Stimulated activated naive CD8-positive, alpha-beta T cell treated with anti-CD3 and anti-CD28 coated beads, Interleukin-15, Interleukin-2, amounts not matched to agents 100 ng/mL and 50 ng/mL, for 24 hours (primary cell): ENCODE results near the gene PGLYRP2.

Experiments
- H3K27ac Mint-ChIP-seq: one replicate; pipeline ENCODE4 v1.8.0; 2021; ENCODE audit warnings: mild to moderate bottlenecking, mixed read lengths
- H3K27me3 Mint-ChIP-seq: one replicate; pipeline ENCODE4 v1.8.0; 2021; ENCODE audit warnings: mixed read lengths
- H3K36me3 Mint-ChIP-seq: one replicate; pipeline ENCODE4 v1.8.0; 2021; ENCODE audit warnings: low read depth, mixed read lengths
- H3K4me1 Mint-ChIP-seq: one replicate; pipeline ENCODE4 v1.8.0; 2021; ENCODE audit warnings: low read depth, mixed read lengths
- H3K4me3 Mint-ChIP-seq: one replicate; pipeline ENCODE4 v1.8.0; 2021; ENCODE audit warnings: mild to moderate bottlenecking, mixed read lengths
- H3K9me3 Mint-ChIP-seq: one replicate; pipeline ENCODE4 v1.8.0; 2021; ENCODE audit warnings: mixed read lengths

The PGLYRP2 gene

DNA sequence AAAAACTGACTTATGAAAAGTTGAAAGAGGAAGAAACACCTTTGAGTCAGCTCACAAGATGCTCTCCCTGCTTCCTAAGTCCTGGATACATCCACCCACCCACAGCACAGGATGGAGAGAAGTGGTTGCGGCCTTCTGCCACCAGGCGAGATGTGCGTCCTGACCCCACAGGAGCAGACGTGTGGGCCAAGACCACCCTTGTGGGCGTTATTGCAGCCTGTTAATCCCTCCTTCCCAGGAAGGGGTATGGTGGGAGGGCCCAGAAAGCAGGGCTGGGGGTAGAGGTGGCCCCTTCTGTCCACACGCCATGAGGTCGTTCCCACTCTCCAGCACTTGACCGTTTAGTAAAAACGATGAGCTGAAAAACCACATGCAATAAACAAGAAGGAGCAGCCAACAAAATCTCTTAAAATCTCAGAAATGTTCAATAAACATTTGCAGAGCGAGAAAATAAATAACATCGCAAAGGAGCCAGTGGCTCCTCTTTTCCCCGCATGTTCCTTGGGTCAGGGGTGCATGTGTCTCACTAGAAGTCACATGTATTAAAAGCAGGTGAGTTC lies 58.1 kb downstream of the PGLYRP2 start:
- Mint-ChIP-seq H3K27me3 (no peaks in the 10 kb centered on the region), H3K36me3 (peaks cover 38% of the 10 kb centered on the region), H3K9me3 (no peaks in the 10 kb centered on the region), H3K27ac (no peak overlapping the region), H3K4me3 (no peak overlapping the region), H3K4me1 (peaks cover 32% of the 10 kb centered on the region)

DNA sequence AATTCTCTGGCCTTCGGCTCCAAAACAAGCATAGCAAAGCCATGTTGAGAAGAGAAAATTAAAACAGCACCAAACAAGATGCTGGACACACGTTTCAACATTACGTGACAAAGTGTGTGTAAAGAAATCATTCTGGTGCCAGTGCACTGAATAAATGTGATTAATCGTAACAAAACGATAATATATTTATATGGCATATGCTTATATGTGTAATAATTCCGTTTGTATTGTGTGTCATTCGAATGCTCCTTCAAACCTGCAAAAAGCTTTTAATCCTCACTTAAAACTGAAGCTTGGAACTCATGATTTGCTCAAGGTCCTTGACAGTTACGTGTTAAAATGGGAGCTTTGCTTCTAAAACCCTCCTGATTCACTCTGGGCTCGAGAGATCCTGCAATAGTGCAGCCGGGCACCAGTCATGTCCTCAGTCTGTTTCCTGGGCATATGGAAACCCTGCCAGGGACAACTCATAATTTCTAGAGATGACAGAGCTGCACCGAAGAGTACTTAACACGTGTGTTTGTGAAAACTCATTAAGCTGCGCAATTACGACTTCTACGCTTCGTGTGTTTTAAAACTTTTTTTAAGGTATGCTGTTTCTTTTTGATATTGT lies 59.8 kb downstream of the PGLYRP2 start:
- peak overlapping the region; percentile 95 for H3K4me3 Mint-ChIP-seq
- peaks cover 40% of the 10 kb centered on the region for H3K36me3 Mint-ChIP-seq
- H3K4me1 Mint-ChIP-seq, result peaks cover 42% of the 10 kb centered on the region
- H3K9me3 Mint-ChIP-seq, result no peaks in the 10 kb centered on the region
- H3K27ac Mint-ChIP-seq, result peak overlapping the region; percentile 67
- no peaks in the 10 kb centered on the region for H3K27me3 Mint-ChIP-seq
